Transverse colon (tissue), 4 donors: Measurements from ENCODE around the gene ATP5MC3. TPM values are rescaled to one million over a fixed set of nuclear protein-coding genes. Genes with fewer than 3 reads are reported as not detected.

ENCODE experiments used
- DNase-seq: peaks from one replicate; pipeline ENCODE4 v3.0.0-alpha.2; 2019
- H3K27ac ChIP-seq, 4 donors: fragments of 200-600 bp; sonication (generic); 2 replicates each; pipeline ENCODE4 v1.5.1; 2016 to 2018; ENCODE audit warnings: inconsistent platforms in 4 of 4
- H3K27me3 ChIP-seq: fragments of 200-600 bp; sonication (generic); 2 replicates; pipeline ENCODE4 v1.5.1; 2017; ENCODE audit warnings: inconsistent platforms
- H3K36me3 ChIP-seq, 4 donors: fragments of 200-600 bp; sonication (generic); 2 replicates each; pipeline ENCODE4 v1.5.1; 2017 to 2019; ENCODE audit warnings: inconsistent platforms in 4 of 4
- H3K4me1 ChIP-seq, 4 donors: fragments of 200-600 bp; sonication (generic); 2 replicates each; pipeline ENCODE4 v1.5.1; 2017 to 2020; ENCODE audit warnings: inconsistent platforms in 4 of 4
- H3K4me3 ChIP-seq, 4 donors: fragments of 200-600 bp; sonication (generic); 1 replicate in 1 of 4; 2 replicates in 3 of 4; pipeline versions ENCODE4 v1.5.1 to v1.6.1; 2017 to 2019; ENCODE audit warnings: inconsistent platforms in 4 of 4
- H3K9me3 ChIP-seq, 2 donors: fragments of 200-600 bp; sonication (generic); 2 replicates each; pipeline ENCODE4 v1.5.1; 2017 to 2019; ENCODE audit warnings: inconsistent platforms in 2 of 2
- EP300 ChIP-seq: sonication (generic); formaldehyde crosslinking; IDR thresholded peaks from one replicate; pipeline ENCODE4 v1.6.1; 2017; ENCODE audit warnings: antibody characterized with exemption, low read depth
- POLR2A ChIP-seq: fragments of 450-650 bp; IDR thresholded peaks from one replicate; pipeline ENCODE4 v1.6.1; 2016; ENCODE audit warnings: antibody characterized with exemption, mild to moderate bottlenecking, moderate library complexity
- POLR2AphosphoS5 ChIP-seq, 3 donors: sonication (generic); formaldehyde crosslinking; IDR thresholded peaks; one replicate each; pipeline ENCODE4 v1.6.1; 2016; ENCODE audit warnings: antibody characterized with exemption in 3 of 3
- WGBS, 2 donors: methylation state at CpG; one replicate each; pipeline ENCODE4 v1.1.5; 2018; ENCODE audit warnings: low coverage in 1 of 2; 5-methylcytosine and 5-hydroxymethylcytosine counted together
- in situ Hi-C, 4 donors: fragments of 200-750 bp; cut with MboI; loops; one replicate each; pipeline versions ENCODE4 v1.15.0 to v1.15.1; 2017; ENCODE audit warnings: low sequenced_read_pairs in 3 of 4, low pct_ligation_motif_present in 1 of 4, low pct_unique_long_range_greater_than_20kb in 1 of 4
- intact Hi-C: fragments of 100-400 bp; cut with DNase I; formaldehyde crosslinking; loops from one replicate; pipeline ENCODE4 v1.15.1; 2023; ENCODE audit warnings: low total_unique reads
- small RNA-seq, 4 donors: library from RNA; depleted of rRNA; stranded (forward); fragments of <200 nt; gene quantifications; one replicate each; pipeline ENCODE3, GENCODE V24; 2016
- total RNA-seq, 4 donors: library from RNA; depleted of rRNA; stranded (reverse); fragments of >200 nt; gene quantifications; one replicate each; pipeline ENCODE4 v1.1.0, GENCODE V29; 2016
- TF ChIP-seq, protein P1 (sequence below), 5 experiments: fragments of 200-600 bp in 3 of 5; fragments of 450-650 bp in 2 of 5; sonication (generic) in 3 of 5; IDR thresholded peaks; 1 replicate in 2 of 5; 2 replicates in 3 of 5; pipeline ENCODE4 v1.5.1; 2016 to 2017; ENCODE audit warnings: antibody characterized with exemption in 5 of 5, inconsistent platforms in 3 of 5, mild to moderate bottlenecking in 2 of 5, moderate library complexity in 1 of 5

ATP5MC3 gene
- total RNA-seq, 4 donors from 2014 or later: 88.4 to 391 (median 181) TPM

DNA sequence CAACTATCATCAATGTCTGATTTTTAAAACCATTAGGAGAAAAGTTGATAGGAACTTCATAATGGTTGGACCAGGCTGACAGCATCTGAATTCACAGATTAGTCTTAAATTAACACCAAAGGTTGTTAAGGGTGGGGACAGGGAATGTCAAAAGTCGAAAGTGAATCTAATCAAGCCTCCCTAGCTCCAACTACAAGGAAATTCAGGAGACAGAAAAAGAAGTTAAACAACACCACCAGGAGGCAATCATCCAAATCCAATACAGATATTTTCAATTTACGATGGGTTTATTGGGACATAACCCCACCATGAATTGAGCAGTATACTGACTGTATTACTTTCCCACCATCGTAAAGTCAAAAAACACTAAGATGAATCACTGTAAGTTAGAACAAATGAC lies 46.3 kb downstream of the ATP5MC3 start:
- TF ChIP-seq POLR2AphosphoS5 (IDR thresholded peaks at IDR 0.05): no peak
- no peak for TF ChIP-seq POLR2A
- TF ChIP-seq EP300: no peak
- TF ChIP-seq, protein P1, sequence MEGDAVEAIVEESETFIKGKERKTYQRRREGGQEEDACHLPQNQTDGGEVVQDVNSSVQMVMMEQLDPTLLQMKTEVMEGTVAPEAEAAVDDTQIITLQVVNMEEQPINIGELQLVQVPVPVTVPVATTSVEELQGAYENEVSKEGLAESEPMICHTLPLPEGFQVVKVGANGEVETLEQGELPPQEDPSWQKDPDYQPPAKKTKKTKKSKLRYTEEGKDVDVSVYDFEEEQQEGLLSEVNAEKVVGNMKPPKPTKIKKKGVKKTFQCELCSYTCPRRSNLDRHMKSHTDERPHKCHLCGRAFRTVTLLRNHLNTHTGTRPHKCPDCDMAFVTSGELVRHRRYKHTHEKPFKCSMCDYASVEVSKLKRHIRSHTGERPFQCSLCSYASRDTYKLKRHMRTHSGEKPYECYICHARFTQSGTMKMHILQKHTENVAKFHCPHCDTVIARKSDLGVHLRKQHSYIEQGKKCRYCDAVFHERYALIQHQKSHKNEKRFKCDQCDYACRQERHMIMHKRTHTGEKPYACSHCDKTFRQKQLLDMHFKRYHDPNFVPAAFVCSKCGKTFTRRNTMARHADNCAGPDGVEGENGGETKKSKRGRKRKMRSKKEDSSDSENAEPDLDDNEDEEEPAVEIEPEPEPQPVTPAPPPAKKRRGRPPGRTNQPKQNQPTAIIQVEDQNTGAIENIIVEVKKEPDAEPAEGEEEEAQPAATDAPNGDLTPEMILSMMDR (IDR thresholded peaks at IDR 0.05): no peak
- Histone ChIP-seq H3K9me3 (no peaks in the 10 kb centered on the region), H3K4me3 (no peak overlapping the region), H3K4me1 (peaks cover 1 to 39% (median 4%) of the 10 kb centered on the region in 4 donors), H3K27me3 (no peaks in the 10 kb centered on the region), H3K36me3 (peaks cover 0 to 4% (median 0%) of the 10 kb centered on the region in 4 donors), H3K27ac (no peak overlapping the region)
- WGBS, 2 donors: 49 to 64% methylated on average over 2 to 3 of the region's 3 CpGs
- in situ Hi-C loops: no loop called here
- intact Hi-C loops: no loop called here
- DNase-seq: no peak

DNA sequence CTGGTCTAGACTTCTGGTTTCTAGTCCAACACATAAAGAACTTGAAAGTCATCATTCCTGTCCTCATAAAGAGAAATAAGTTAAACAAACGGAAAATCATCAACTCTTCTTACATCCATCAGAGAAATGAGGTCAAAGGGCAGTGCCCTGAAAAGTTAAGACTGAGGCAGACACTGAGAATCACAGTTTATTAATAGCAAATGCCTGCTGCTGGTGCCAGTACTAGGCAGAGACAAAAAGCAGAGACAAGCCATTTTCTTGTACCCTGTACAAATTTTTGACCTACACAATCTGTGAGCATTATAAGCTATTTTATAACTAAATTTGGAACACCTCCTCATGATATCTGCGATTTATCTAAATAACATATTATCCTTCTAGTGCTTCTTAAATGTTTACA lies 50.3 kb downstream of the ATP5MC3 start:
- in situ Hi-C loops: no loop called here
- Histone ChIP-seq H3K4me3 (no peak overlapping the region), H3K27ac (no peak overlapping the region), H3K9me3 (no peaks in the 10 kb centered on the region), H3K36me3 (peaks cover 0 to 18% (median 2%) of the 10 kb centered on the region in 4 donors), H3K4me1 (peaks cover 0 to 19% (median 0%) of the 10 kb centered on the region in 4 donors), H3K27me3 (no peaks in the 10 kb centered on the region)
- no peak for DNase-seq
- intact Hi-C loops: no loop called here
- no peak for TF ChIP-seq POLR2AphosphoS5 (IDR thresholded peaks at IDR 0.05)
- TF ChIP-seq, protein P1 (IDR thresholded peaks at IDR 0.05): no peak
- no peak for TF ChIP-seq POLR2A
- no peak for TF ChIP-seq EP300
- 66 to 71% methylated on average over 2 of the region's 2 CpGs for WGBS, 2 donors

DNA sequence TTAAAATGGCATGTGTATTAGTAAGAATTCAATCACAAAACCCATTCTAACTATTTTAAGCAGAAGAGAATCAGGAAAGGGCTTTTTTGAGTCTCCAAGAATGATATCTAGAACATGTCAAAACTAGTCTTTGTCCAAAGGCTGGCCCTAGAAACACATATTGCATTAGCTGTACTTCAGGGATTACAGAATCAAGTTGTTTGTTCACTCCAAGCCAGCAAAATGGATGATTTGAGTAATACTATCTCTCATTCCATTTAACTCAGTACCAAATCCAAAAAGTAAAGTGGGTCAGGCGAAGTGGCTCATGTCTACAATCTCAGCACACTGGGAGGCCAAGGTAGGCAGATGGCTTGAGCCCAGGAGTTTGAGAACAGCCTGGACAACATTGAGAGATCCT lies 54.8 kb downstream of the ATP5MC3 start:
- intact Hi-C loops: no loop called here
- WGBS, 2 donors: 71 to 97% methylated on average over 1 of the region's 1 CpG
- DNase-seq: no peak

More for the DNA sequence above, 54.8 kb downstream of the ATP5MC3 start:
- Histone ChIP-seq H3K27me3 (no peaks in the 10 kb centered on the region), H3K9me3 (no peaks in the 10 kb centered on the region), H3K27ac (no peak overlapping the region), H3K4me1 (peaks cover 0 to 8% (median 0%) of the 10 kb centered on the region in 4 donors), H3K36me3 (peaks cover 0 to 18% (median 2%) of the 10 kb centered on the region in 4 donors), H3K4me3 (no peak overlapping the region)
- TF ChIP-seq POLR2A (no peak), POLR2AphosphoS5 (IDR thresholded peaks at IDR 0.05) (no peak), EP300 (no peak)
- TF ChIP-seq, protein P1 (IDR thresholded peaks at IDR 0.05): no peak
- in situ Hi-C loops: no loop called here

Small RNA genes within 50 kb of the gene (small RNA-seq; reads per million reads assigned to genes)
- gene MIR933: 0 to 0.28 (median 0) reads per million in 4 donors

Other genes with a start within 250 kb of the ATP5MC3 start
- gene CHN1, start 176.3 kb downstream of the ATP5MC3 start, total RNA-seq: 1 to 10 TPM in 3 of 4 donors, not detected in 1; 1.6 to 3.2 (median 3.0) TPM
- 10 to 100 TPM; 20.2 to 52.9 (median 30.0) TPM for gene ATF2, start 13.5 kb downstream of the ATP5MC3 start, total RNA-seq